GM10248 (cell line): ENCODE measurements around the gene SCGB3A2.

Source experiments
- CTCF ChIA-PET: fragments of 300-600 bp; sonication (Branson Sonifier 250); formaldehyde crosslinking; extraction: SDS; loops from one replicate; lab custom pipeline; 2021; ENCODE audit warnings: antibody characterized with exemption; lab: Yijun Ruan, JAX
- POLR2A ChIA-PET: fragments of 350-650 bp; sonication (Branson Sonifier 250); formaldehyde crosslinking; extraction: SDS; loops from one replicate; lab custom pipeline; 2020; ENCODE audit warnings: antibody characterized with exemption; lab: Yijun Ruan, JAX
- DNase-seq: peaks from one replicate; pipeline ENCODE4 v3.0.0; 2012; ENCODE audit errors: extremely low spot score
- TF ChIP-seq, protein P1 (sequence below): IDR thresholded peaks from 2 replicates; pipeline ENCODE4 v1.5.1; 2012; ENCODE audit warnings: mild to moderate bottlenecking, low read depth; ENCODE audit errors: extremely low read depth, missing control alignments, control extremely low read depth

SCGB3A2 gene

DNA sequence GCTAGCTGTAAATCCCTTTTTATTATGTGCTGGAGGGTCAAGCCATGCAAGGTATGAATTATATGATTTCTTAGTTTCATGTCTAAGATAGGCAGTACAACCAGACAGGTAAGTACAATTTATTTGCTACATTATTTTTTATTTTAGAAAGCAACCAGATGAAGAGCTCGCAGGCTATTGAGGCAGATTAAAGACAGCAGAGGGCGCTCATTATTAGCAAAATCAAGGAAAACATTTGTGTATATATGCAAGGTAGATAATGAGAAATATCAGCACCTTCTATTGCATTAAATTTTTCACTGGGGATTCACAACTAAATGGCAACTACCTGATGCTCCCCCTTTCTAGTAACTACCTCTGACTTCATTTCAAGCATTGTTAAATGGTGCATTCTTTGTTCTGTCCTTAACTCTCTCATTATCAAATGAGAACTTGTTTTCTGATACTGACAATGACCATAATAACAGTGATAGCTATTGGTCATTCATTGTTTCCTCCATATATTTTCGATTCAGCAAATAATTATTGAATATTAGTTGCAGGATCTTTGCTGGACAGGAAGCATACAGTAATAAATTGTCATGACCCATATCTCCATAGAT lies 8.6 kb downstream of the SCGB3A2 start:
- ChIA-PET CTCF (interaction anchor here (0.7 kb wide), 2 partner anchors 9 to 44 kb away, joined by 3 read pairs; partner anchors contain the start of gene SCGB3A2), POLR2A (no interaction called here)
- DNase-seq = no peak
- TF ChIP-seq, protein P1, sequence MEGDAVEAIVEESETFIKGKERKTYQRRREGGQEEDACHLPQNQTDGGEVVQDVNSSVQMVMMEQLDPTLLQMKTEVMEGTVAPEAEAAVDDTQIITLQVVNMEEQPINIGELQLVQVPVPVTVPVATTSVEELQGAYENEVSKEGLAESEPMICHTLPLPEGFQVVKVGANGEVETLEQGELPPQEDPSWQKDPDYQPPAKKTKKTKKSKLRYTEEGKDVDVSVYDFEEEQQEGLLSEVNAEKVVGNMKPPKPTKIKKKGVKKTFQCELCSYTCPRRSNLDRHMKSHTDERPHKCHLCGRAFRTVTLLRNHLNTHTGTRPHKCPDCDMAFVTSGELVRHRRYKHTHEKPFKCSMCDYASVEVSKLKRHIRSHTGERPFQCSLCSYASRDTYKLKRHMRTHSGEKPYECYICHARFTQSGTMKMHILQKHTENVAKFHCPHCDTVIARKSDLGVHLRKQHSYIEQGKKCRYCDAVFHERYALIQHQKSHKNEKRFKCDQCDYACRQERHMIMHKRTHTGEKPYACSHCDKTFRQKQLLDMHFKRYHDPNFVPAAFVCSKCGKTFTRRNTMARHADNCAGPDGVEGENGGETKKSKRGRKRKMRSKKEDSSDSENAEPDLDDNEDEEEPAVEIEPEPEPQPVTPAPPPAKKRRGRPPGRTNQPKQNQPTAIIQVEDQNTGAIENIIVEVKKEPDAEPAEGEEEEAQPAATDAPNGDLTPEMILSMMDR = no peak

DNA sequence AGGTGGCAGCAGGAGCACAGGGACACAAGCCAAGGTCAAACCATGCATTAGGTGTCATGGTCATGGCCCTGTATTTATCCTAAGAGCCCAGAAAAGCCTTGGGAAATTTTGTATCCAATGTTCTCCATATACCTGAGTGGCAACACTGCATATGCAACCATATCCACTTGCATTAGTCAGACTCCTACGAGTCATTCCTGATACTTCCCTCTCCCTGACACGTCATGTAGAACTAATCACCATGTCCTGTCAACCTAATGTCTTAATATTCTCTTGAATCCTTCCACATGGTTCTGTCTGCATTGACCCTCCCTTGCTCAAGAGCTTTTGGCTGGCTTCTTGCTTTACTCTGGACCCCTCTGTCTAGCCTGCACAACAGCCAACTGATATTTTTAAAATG lies 9.4 kb downstream of the SCGB3A2 start:
- ChIA-PET POLR2A (no interaction called here), CTCF (no interaction called here)
- DNase-seq = no peak
- TF ChIP-seq, protein P1 = no peak

- POLR2A ChIA-PET = no interaction called here
- CTCF ChIA-PET = no interaction called here
- TF ChIP-seq, protein P1 = no peak
Measured at GRCh38 chr5:147892696-147893296, 14.3 kb downstream of the SCGB3A2 start.

GRCh38 chr5:147893820-147894219 lies 15.3 kb downstream of the SCGB3A2 start:
- TF ChIP-seq, protein P1 = no peak
- ChIA-PET CTCF (no interaction called here), POLR2A (no interaction called here)
- DNase-seq = no peak

More at GRCh38 chr5:147892696-147893296, 14.3 kb downstream of the SCGB3A2 start:
- no peak for DNase-seq

GRCh38 chr5:147895864-147896263 lies 17.4 kb downstream of the SCGB3A2 start:
- ChIA-PET POLR2A (no interaction called here), CTCF (no interaction called here)
- TF ChIP-seq, protein P1 = no peak
- no peak for DNase-seq

DNA sequence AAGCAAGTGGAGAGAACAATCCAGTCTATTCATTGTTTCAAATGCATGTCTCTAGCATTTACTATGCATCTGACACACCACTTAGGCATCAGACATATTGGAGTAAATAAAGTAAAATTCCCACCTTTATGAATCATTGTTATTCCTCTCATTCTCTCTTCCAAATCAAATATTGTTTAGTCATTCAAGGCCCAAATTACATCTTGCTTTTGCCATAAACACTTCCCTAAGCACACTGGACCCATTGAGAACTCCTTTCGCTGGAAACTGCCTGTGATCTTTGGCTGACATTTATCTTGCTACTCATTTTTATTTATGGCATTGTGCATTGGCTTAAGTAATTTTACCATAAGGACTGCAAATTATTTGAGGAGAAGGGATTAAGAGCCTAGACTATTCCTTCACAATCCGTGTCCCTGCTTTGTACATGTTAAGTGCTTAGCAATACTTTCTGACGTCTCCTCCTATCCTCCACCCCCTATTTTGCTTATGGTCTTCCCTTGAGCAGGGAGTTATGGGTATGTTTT lies 20.4 kb downstream of the SCGB3A2 start:
- ChIA-PET CTCF (no interaction called here), POLR2A (no interaction called here)
- DNase-seq = no peak
- TF ChIP-seq, protein P1 = no peak
